DOHH2 (cell line): ENCODE results near the gene VPS37B.
"Not testable (repeated sequence)": the region's sequence is repeated elsewhere in the genome, so short reads cannot be mapped to it uniquely, and the experiment has no call there.

Experiments
- H3F3A ChIP-seq: fragments of 200-600 bp; sonication (generic), shearing (Covaris generic); 2 replicates; pipeline ENCODE4 v1.6.0; 2016; ENCODE audit warnings: antibody characterized with exemption, mild to moderate bottlenecking; ENCODE audit not compliant: control insufficient read depth, insufficient read depth
- H3K27ac ChIP-seq: fragments of 200-600 bp; sonication (generic); 2 replicates; pipeline ENCODE4 v1.5.1; 2014; ENCODE audit warnings: low read depth, mild to moderate bottlenecking, low read length, moderate library complexity
- H3K27me3 ChIP-seq: fragments of 200-600 bp; sonication (generic); 2 replicates; pipeline ENCODE4 v1.6.1; 2014; ENCODE audit warnings: mild to moderate bottlenecking, low read length, mixed read lengths; ENCODE audit not compliant: control insufficient read depth
- H3K36me3 ChIP-seq: fragments of 200-600 bp; sonication (generic); 2 replicates; pipeline ENCODE4 v1.6.1; 2014; ENCODE audit warnings: mild to moderate bottlenecking, low read length, moderate library complexity, mixed read lengths; ENCODE audit not compliant: control insufficient read depth
- H3K4me1 ChIP-seq: fragments of 200-600 bp; sonication (generic); 2 replicates; pipeline ENCODE4 v1.6.1; 2014; ENCODE audit warnings: mild to moderate bottlenecking, low read length, mixed read lengths; ENCODE audit not compliant: control insufficient read depth
- H3K4me2 ChIP-seq: fragments of 200-600 bp; sonication (generic); 2 replicates; pipeline ENCODE4 v1.6.0; 2014; ENCODE audit warnings: mild to moderate bottlenecking, low read length, moderate library complexity
- H3K4me3 ChIP-seq: fragments of 200-600 bp; sonication (generic); 2 replicates; pipeline ENCODE4 v1.5.1; 2014; ENCODE audit warnings: mild to moderate bottlenecking, low read length, mixed read lengths
- H3K79me2 ChIP-seq: fragments of 200-600 bp; sonication (generic); 2 replicates; pipeline ENCODE4 v1.6.1; 2014; ENCODE audit warnings: mild to moderate bottlenecking, low read length, mixed read lengths; ENCODE audit not compliant: control insufficient read depth
- H3K9me2 ChIP-seq: fragments of 200-600 bp; sonication (generic); replicated peaks from 2 replicates; pipeline ENCODE4 v1.6.1; 2014; ENCODE audit warnings: mild to moderate bottlenecking, low read length, mixed read lengths; ENCODE audit not compliant: control insufficient read depth
- H3K9me3 ChIP-seq: fragments of 200-600 bp; sonication (generic); 2 replicates; pipeline ENCODE4 v1.6.1; 2014; ENCODE audit warnings: antibody characterized with exemption, low read length, mixed read lengths; ENCODE audit not compliant: control insufficient read depth, insufficient read depth
- H4K20me1 ChIP-seq: fragments of 200-600 bp; sonication (generic); 2 replicates; pipeline ENCODE4 v1.6.0; 2014; ENCODE audit warnings: low read depth, mild to moderate bottlenecking, antibody characterized with exemption, low read length, moderate library complexity; ENCODE audit not compliant: control insufficient read depth, insufficient read depth
- EZH2phosphoT487 ChIP-seq: fragments of 200-600 bp; sonication (generic); IDR thresholded peaks from 2 replicates; pipeline ENCODE4 v1.6.1; 2017; ENCODE audit warnings: borderline replicate concordance, mild to moderate bottlenecking, antibody characterized with exemption, low read length, moderate library complexity, mixed read lengths
- TF ChIP-seq, protein P1 (sequence below): fragments of 200-600 bp; sonication (generic); IDR thresholded peaks from one replicate; pipeline ENCODE4 v1.5.1; 2014; ENCODE audit warnings: antibody characterized with exemption, mild to moderate bottlenecking, low read depth, low read length; ENCODE audit not compliant: poor library complexity, severe bottlenecking

Gene VPS37B

DNA sequence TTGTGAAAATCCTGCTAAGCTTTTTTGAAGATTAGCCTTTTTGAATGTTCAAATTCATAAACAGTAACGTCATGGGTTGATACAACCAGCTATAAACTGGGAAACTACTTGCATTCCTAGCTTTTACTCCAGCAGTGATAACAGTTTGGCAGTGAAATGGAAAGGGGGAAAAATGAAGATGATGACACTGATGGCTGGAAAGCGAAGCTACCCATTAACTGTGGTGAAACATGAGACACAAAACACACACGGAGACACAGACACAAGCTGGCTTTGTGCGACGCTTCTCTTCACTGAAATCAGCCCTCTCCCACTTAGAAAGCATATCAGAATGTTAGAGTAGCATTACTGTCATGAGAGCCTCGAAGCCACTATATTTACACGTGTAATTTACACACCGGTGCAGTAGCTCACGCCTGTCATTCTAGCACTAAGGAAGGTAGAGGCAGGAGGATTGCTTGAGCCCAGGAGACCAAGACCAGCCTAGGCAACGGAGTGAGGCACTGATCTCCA, 15.7 kb downstream of the VPS37B start:
- Histone ChIP-seq H4K20me1 (no peaks in the 10 kb centered on the region), H3K4me1 (peaks cover 34% of the 10 kb centered on the region), H3K27ac (no peak overlapping the region)

DNA sequence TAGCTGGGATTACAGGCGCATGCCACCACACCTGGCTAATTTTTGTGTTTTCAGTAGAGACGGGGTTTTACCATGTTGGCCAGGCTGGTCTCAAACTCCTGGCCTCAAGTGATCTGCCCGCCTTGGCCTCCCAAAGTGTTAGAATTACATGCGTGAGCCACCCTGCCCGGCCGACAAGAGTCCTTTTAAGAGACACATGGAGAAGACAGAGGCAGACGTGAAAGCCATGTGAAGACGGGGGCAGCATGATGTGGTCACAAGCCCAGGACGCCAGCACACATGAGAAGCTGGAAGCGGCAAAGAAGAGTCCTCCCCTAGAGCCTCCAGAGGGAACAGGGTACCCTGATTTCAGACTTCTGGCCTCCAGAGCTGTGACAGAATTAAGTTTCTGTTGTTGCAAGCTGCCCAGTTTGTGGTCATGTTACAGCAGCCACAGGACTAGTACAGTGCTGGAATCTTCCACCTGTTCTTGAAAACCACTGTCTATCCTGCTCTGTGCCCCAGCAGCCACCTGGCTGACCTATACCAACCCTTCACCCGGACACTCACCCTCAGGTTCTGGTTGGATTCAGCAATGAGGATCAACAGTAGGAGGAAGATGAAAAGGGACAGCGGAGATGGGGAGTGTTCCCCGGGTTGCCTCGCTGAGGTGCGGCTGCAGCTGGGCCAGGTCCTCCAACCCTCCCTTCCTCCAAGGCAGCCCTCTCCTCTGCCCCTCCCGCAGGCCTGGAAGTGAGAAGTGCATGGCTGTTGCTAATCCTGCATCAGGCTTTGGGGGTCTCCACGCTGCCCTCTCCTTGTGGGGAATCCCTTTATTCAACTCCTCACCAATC, 16.9 kb downstream of the VPS37B start:
- peaks cover 13% of the 10 kb centered on the region for H3F3A ChIP-seq
- no peak overlapping the region for H3K27ac ChIP-seq
- H3K4me3 ChIP-seq: no peak overlapping the region
- no peaks in the 10 kb centered on the region for H3K27me3 ChIP-seq
- H3K36me3 ChIP-seq: no peaks in the 10 kb centered on the region
- no peaks in the 10 kb centered on the region for H3K9me2 ChIP-seq
- H3K79me2 ChIP-seq: no peaks in the 10 kb centered on the region
- no peak overlapping the region for H3K4me2 ChIP-seq
- TF ChIP-seq EZH2phosphoT487: no peak
- TF ChIP-seq, protein P1, sequence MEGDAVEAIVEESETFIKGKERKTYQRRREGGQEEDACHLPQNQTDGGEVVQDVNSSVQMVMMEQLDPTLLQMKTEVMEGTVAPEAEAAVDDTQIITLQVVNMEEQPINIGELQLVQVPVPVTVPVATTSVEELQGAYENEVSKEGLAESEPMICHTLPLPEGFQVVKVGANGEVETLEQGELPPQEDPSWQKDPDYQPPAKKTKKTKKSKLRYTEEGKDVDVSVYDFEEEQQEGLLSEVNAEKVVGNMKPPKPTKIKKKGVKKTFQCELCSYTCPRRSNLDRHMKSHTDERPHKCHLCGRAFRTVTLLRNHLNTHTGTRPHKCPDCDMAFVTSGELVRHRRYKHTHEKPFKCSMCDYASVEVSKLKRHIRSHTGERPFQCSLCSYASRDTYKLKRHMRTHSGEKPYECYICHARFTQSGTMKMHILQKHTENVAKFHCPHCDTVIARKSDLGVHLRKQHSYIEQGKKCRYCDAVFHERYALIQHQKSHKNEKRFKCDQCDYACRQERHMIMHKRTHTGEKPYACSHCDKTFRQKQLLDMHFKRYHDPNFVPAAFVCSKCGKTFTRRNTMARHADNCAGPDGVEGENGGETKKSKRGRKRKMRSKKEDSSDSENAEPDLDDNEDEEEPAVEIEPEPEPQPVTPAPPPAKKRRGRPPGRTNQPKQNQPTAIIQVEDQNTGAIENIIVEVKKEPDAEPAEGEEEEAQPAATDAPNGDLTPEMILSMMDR: no peak
- H3K4me1 ChIP-seq: peaks cover 28% of the 10 kb centered on the region
- no peaks in the 10 kb centered on the region for H3K9me3 ChIP-seq
- no peaks in the 10 kb centered on the region for H4K20me1 ChIP-seq

More for the DNA sequence above, 15.7 kb downstream of the VPS37B start:
- no peaks in the 10 kb centered on the region for H3K27me3 ChIP-seq
- H3K4me3 ChIP-seq: no peak overlapping the region
- TF ChIP-seq EZH2phosphoT487: no peak
- TF ChIP-seq, protein P1: no peak
- peaks cover 16% of the 10 kb centered on the region for H3F3A ChIP-seq
- no peaks in the 10 kb centered on the region for H3K36me3 ChIP-seq
- no peaks in the 10 kb centered on the region for H3K9me2 ChIP-seq
- H3K9me3 ChIP-seq: no peaks in the 10 kb centered on the region
- H3K4me2 ChIP-seq: no peak overlapping the region
- no peaks in the 10 kb centered on the region for H3K79me2 ChIP-seq

DNA sequence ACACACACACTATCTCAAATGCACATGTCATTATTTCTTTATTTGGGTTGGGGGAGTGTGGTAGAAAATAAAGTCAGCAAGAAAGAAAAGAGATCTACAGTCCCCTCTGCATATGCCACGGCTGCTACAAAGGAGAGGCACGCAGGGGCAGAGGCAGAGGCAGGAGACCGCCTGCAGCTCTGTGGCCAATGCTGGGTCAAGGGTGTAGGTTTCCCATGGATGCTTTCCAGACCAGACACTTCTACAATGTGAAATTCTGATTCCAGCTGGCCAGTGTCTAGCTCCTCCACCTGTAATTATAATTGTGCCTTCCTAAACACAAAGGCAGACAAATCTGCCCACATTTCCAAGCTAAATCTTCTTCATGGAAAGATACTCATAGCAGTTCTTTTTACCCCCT, 19.2 kb downstream of the VPS37B start:
- H3F3A ChIP-seq: peaks cover 24% of the 10 kb centered on the region
- H3K79me2 ChIP-seq: no peaks in the 10 kb centered on the region
- H3K4me3 ChIP-seq: no peak overlapping the region
- H3K9me3 ChIP-seq: no peaks in the 10 kb centered on the region
- H4K20me1 ChIP-seq: no peaks in the 10 kb centered on the region
- no peaks in the 10 kb centered on the region for H3K36me3 ChIP-seq
- TF ChIP-seq, protein P1: no peak
- no peak for TF ChIP-seq EZH2phosphoT487
- H3K9me2 ChIP-seq: no peaks in the 10 kb centered on the region
- H3K4me2 ChIP-seq: no peak overlapping the region
- no peak overlapping the region for H3K27ac ChIP-seq
- peaks cover 38% of the 10 kb centered on the region for H3K4me1 ChIP-seq
- H3K27me3 ChIP-seq: peaks cover 3% of the 10 kb centered on the region; the same call in 1 of the 2 replicates

DNA sequence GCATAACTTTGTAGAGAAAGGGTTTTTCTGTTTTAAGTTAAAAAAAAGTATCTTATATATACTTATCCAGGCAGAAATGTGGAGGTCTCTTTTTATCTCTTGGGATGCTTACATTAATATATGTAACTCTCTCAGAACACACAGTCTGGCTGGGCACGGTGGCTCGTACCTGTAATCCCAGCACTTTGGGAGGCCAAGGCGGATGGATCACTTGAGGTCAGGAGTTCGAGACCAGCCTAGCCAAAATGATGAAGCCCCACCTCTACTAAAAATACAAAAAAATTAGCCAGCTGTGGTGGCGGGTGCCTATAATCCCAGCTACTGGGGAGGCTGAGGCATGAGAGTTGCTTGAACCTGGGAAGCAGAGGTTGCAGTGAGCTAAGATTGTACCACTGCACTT, 19.6 kb downstream of the VPS37B start:
- H3K9me3 ChIP-seq, H3K79me2 ChIP-seq, H4K20me1 ChIP-seq, H3K9me2 ChIP-seq, H3K4me3 ChIP-seq, H3K27me3 ChIP-seq, H3K36me3 ChIP-seq, H3K27ac ChIP-seq: not testable (repeated sequence)
- Histone ChIP-seq H3K4me1 (peaks cover 40% of the 10 kb centered on the region), H3F3A (peaks cover 24% of the 10 kb centered on the region), H3K4me2 (peak overlapping the region; percentile 32; the same call in 1 of the 2 replicates)
